Effector CD8-positive, alpha-beta T cell (primary cell): ENCODE data around the gene CYP2B6.
"Not testable (repeated sequence)": the region's sequence is repeated elsewhere in the genome, so short reads cannot be mapped to it uniquely, and the experiment has no call there.

Experiments used
- DNase-seq: peaks from one replicate; lab custom pipeline; 2025; lab: John Stamatoyannopoulos, UW

Gene CYP2B6

DNA sequence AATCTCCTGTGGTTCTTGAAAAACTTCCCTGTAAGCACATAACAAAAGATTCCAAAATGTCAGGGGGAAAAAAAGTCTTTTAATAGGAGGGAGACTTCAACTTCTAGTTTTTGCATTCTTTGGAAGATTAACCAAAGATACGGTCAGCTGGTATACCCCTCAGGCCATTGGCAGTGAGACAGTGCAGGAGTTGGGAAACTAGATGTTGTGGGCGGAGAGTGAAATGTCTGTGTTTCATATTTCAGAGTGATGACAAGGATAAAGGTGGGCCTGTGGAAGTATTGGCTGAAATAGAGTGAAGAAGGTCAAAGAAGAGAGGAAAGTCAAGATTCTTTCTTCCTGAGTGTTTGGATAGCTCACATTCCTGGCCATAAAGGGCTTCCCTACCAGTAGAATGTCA lies 40.8 kb downstream of the CYP2B6 start:
- no peak for DNase-seq

DNA sequence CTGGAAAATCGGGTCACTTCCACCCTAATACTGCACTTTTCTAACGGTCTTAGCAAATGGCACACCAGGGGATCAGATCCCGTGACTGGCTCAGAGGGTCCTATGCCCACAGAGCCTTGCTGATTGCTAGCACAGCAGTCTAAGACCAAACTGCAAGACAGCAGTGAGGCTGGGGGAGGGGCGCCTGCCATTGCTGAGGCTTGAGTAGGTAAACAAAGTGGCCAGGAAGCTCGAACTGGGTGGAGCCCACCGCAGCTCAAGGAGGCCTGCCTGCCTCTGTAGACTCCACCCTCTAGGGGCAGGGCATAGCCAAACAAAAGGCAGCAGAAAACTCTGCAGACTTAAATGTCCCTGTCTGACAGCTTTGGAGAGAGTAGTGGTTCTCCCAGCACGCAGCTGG lies 42.2 kb downstream of the CYP2B6 start:
- not testable (repeated sequence) for DNase-seq

DNA sequence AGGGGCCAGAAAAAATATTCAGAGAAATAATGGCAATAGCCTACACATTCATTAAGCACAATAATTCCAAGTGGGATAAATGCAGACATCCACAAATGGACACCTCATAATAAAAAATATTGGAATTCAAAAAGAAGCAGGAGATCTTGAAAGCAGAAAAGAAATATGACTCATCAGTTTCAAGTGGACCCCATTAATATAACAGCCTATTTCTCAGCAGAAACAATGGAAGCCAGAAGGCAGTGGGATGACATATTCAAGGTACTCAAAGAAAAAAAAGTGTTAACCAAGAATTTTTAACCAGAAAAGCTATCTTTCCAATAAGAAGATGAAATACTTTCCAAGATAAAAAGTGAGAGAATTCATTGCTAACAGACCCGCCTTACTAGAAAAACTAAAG lies 48.7 kb downstream of the CYP2B6 start:
- DNase-seq: no peak

DNA sequence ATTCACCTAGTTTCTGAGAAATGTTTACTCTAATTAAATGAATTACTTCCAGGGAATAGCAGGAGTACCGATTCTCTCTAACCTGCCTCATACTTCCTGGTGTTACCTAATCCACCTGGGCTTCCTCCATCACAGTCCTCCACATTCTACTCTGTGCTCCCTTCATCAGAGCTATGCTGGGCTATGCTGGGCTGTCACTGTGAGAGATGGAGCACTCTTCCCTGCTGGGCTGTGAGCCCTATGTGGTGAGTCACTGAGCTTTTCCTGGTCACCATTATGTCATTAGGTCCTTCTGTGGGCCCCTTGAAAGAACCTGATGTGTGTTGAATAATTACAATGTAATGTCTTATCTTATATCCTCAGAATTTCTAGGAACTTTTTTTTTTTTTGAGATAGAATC lies 54.0 kb downstream of the CYP2B6 start:
- not testable (repeated sequence) for DNase-seq

DNA sequence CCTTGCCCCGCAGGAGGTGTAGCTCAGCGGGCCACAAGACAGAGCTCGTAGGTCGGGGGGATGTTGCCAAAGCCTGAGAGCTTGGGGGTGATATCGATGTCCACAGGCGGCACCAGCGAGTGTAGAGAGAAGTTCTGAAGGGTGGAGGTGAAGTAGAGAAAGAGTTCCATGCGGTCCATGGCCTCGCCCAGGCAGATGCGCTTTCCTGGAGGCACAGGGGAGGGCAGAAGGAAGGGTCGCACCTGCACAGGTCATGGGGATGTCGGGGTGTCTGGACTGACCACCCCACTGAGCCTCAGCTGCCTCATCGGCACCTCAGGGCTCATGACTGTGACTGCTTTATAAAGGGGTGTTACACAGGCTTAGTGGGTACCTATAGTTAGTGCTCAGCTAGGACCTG lies 59.3 kb downstream of the CYP2B6 start:
- no peak for DNase-seq

DNA sequence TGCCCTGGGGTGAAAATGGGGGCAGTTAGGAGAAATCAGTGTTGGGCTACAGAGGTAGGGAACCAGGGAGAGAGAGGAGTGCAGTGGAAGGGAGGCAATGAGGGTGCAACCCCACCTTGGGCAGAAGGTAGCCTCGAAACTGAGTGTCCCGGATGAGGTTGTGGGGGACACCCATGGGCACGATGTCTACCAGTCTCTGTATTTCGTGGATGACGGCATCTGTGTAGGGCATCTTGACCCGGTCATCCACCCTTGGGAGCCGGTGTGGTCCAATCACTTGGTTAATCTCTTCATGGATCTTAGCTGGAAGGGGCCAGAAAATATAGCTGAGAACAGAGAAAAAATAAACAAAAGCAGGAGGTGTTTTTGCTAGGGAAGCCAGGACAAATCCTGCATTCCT lies 61.1 kb downstream of the CYP2B6 start:
- DNase-seq: not testable (repeated sequence)

DNA sequence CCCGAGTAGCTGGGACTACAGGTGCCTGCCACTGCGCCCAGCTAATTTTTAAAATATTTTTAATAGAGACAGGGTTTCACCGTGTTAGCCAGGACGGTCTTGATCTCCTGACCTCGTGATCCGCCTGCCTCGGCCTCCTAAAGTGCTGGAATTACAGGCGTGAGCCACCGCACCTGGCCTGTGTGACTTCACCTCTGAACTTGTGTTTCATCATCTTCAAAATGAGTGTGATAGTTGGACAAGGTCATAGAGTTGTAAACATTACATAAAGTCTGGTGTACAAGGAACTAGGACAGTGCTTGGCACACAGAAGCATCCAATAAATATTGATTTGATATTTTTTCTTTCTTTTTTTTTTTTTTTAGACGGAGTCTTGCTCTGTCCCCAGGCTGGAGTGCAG lies 62.2 kb downstream of the CYP2B6 start:
- DNase-seq: not testable (repeated sequence)

DNA sequence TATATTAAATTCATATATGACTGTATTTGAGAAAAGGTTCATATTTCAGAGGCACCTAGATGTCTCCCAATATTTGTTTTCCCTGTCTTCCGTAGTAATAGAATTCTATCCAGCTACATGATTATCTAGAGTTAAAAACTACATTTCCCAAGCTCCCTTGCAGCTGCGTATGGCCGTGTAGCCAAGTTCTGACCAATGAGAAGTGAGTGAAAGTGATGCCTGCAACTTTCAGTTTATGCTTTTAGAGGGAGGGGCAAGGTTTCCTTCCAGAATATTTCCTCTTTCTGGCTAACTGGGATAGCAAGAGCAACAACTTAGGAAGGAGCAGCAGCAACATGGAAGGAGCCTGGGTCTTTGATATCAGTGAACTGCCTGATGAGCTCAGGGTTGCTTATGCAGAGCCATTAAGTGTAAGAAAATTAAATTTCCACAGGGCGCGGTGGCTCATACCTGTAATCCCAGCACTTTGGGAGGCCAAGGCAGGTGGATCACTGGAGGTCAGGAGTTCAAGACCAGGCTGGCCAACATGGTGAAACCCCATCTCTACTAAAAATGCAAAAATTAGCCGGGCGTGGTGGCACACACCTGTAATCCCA lies 74.0 kb downstream of the CYP2B6 start:
- DNase-seq: no peak
